Fibroblast of lung (primary cell): ENCODE data around the gene CIART. TPM values are rescaled to one million over a fixed set of nuclear protein-coding genes. Genes with fewer than 3 reads are reported as not detected.
A peak's percentile ranks its signal among the peaks of the same experiment; 100 is the strongest.

ENCODE experiments used
- DNase-seq, 2 donors: peaks; one replicate each; pipeline versions ENCODE4 v3.0.0 to v3.0.0-alpha.2; 2010; ENCODE audit warnings: low read depth in 2 of 2
- H2AFZ ChIP-seq: 2 replicates; pipeline ENCODE4 v1.5.1; 2012; ENCODE audit warnings: low read length, control low read depth, inconsistent platforms
- H3K27ac ChIP-seq: 2 replicates; pipeline ENCODE4 v1.5.1; 2011; ENCODE audit warnings: low read length, control low read depth; ENCODE audit not compliant: insufficient read depth
- H3K27me3 ChIP-seq: 2 replicates; pipeline ENCODE4 v1.5.1; 2011; ENCODE audit warnings: mild to moderate bottlenecking, low read length; ENCODE audit not compliant: control insufficient read depth, insufficient read depth
- H3K36me3 ChIP-seq: 2 replicates; pipeline ENCODE4 v1.5.1; 2011; ENCODE audit warnings: low read length; ENCODE audit not compliant: control insufficient read depth, insufficient read depth
- H3K4me1 ChIP-seq: 2 replicates; pipeline ENCODE4 v1.5.1; 2011; ENCODE audit warnings: low read length; ENCODE audit not compliant: control insufficient read depth, insufficient read depth; ENCODE audit errors: extremely low read depth
- H3K4me2 ChIP-seq: 2 replicates; pipeline ENCODE4 v1.5.1; 2011; ENCODE audit warnings: low read length, control low read depth; ENCODE audit not compliant: insufficient read depth; ENCODE audit errors: extremely low read depth
- H3K4me3 ChIP-seq, 4 experiments: fragments of 200-600 bp in 1 of 4; sonication (generic) in 1 of 4; replicated peaks in 1 of 4; 2 replicates each; pipeline ENCODE4 v1.5.1; 2011 to 2016; ENCODE audit warnings: low read length in 4 of 4, low read depth in 3 of 4, mild to moderate bottlenecking in 3 of 4, control low read depth in 2 of 4, inconsistent platforms in 1 of 4, mixed read lengths in 1 of 4; ENCODE audit not compliant: insufficient read depth in 1 of 4; ENCODE audit errors: control extremely low read depth in 1 of 4
- H3K79me2 ChIP-seq: 2 replicates; pipeline ENCODE4 v1.5.1; 2012; ENCODE audit warnings: mild to moderate bottlenecking, low read length, inconsistent platforms; ENCODE audit not compliant: control insufficient read depth, insufficient read depth
- H3K9ac ChIP-seq: 2 replicates; pipeline ENCODE4 v1.5.1; 2011; ENCODE audit warnings: mild to moderate bottlenecking, low read length, control low read depth; ENCODE audit not compliant: insufficient read depth
- H3K9me3 ChIP-seq: 2 replicates; pipeline ENCODE4 v1.5.1; 2012; ENCODE audit warnings: low read depth, low read length; ENCODE audit not compliant: control insufficient read depth, insufficient read depth
- H4K20me1 ChIP-seq: 2 replicates; pipeline ENCODE4 v1.5.1; 2011; ENCODE audit warnings: low read length; ENCODE audit not compliant: control insufficient read depth, insufficient read depth; ENCODE audit errors: extremely low read depth
- CTCF ChIP-seq, 2 donors: IDR thresholded peaks in 1 of 2; conservative IDR thresholded peaks in 1 of 2; 1 replicate in 1 of 2; 2 replicates in 1 of 2; pipeline ENCODE4 v1.5.1; 2011 to 2012; ENCODE audit warnings: low read length in 2 of 2, control low read depth in 1 of 2, inconsistent platforms in 1 of 2, low read depth in 1 of 2, mild to moderate bottlenecking in 1 of 2
- EZH2 ChIP-seq: IDR thresholded peaks from 2 replicates; pipeline ENCODE4 v1.5.1; 2012; ENCODE audit warnings: low read length, control low read depth, mild to moderate bottlenecking; ENCODE audit errors: missing control alignments
- polyA plus RNA-seq, 2 donors: library from polyadenylated mRNA; depleted of rRNA in 1 of 2; stranded (reverse) in 1 of 2; unstranded in 1 of 2; fragments of >200 nt; gene quantifications; 2 replicates each; pipeline ENCODE4 v1.2.1, GENCODE V29; 2011 to 2012; ENCODE audit warnings: missing spikeins in 1 of 2
- total RNA-seq: library from RNA; depleted of rRNA; stranded (reverse); fragments of >200 nt; gene quantifications from 2 replicates; pipeline ENCODE4 v1.2.1, GENCODE V29; 2014

The CIART gene
- total and polyA plus RNA-seq, 2 donors (not counting 1 experiment from before 2014, with no cell fraction given) = 10.4 to 15.3 TPM

- Histone ChIP-seq H3K4me1 (peaks cover 4% of the 10 kb centered on the region), H4K20me1 (no peaks in the 10 kb centered on the region), H3K9me3 (no peaks in the 10 kb centered on the region), H3K27ac (peak overlapping the region; percentile 91), H3K9ac (peak overlapping the region; percentile 95), H3K4me3 (peak overlapping the region; percentile 94 to 100 (median 98)), H3K36me3 (peaks cover 18% of the 10 kb centered on the region), H2AFZ (peak overlapping the region; percentile 69), H3K79me2 (peaks cover 25% of the 10 kb centered on the region), H3K4me2 (peak overlapping the region; percentile 98), H3K27me3 (no peaks in the 10 kb centered on the region)
- peak; percentile 17 to 41 for DNase-seq
- TF ChIP-seq CTCF (conservative IDR thresholded peaks at IDR 0.05 in 1 of 2, IDR thresholded peaks at IDR 0.05 in 1 of 2; ENCODE audit: low read depth in 1 of 2, low read length in 2 of 2) (no peak), EZH2 (no peak)
Measured at GRCh38 chr1:150268340-150268704, 14.0 kb upstream of the CIART start.

- Histone ChIP-seq H3K9ac (peak within 1 kb of the TSS; percentile 95), H3K27ac (peak within 1 kb of the TSS; percentile 91), H2AFZ (peak within 1 kb of the TSS; percentile 92), H4K20me1 (no peaks in the 10 kb centered on the region), H3K9me3 (no peaks in the 10 kb centered on the region), H3K36me3 (peaks cover 18% of the 10 kb centered on the region), H3K4me3 (peak within 1 kb of the TSS; percentile 94 to 100 (median 98)), H3K4me2 (peak within 1 kb of the TSS; percentile 98), H3K4me1 (peaks cover 4% of the 10 kb centered on the region), H3K27me3 (no peaks in the 10 kb centered on the region), H3K79me2 (peaks cover 25% of the 10 kb centered on the region)
- DNase-seq = peak; percentile 98
- TF ChIP-seq EZH2 (no peak), CTCF (conservative IDR thresholded peaks at IDR 0.05 in 1 of 2, IDR thresholded peaks at IDR 0.05 in 1 of 2; ENCODE audit: low read depth in 1 of 2, low read length in 2 of 2) (no peak)
Measured at GRCh38 chr1:150268705-150269403, 13.5 kb upstream of the CIART start, which contains the start of gene APH1A. Gene APH1A, minus strand, starts transcription at chr1:150269016. Its CDS starts 206 bp downstream, at chr1:150268810.

- Histone ChIP-seq H3K27ac (peak overlapping the region; percentile 91), H3K27me3 (no peaks in the 10 kb centered on the region), H3K79me2 (peaks cover 25% of the 10 kb centered on the region), H3K4me1 (peaks cover 4% of the 10 kb centered on the region), H3K9ac (peak overlapping the region; percentile 51), H4K20me1 (no peaks in the 10 kb centered on the region), H3K9me3 (no peaks in the 10 kb centered on the region), H2AFZ (peak overlapping the region; percentile 92), H3K4me2 (peak overlapping the region; percentile 96), H3K36me3 (peaks cover 18% of the 10 kb centered on the region), H3K4me3 (peak overlapping the region; percentile 94 to 100 (median 98))
- DNase-seq = no peak
- TF ChIP-seq EZH2 (no peak), CTCF (conservative IDR thresholded peaks at IDR 0.05 in 1 of 2, IDR thresholded peaks at IDR 0.05 in 1 of 2; ENCODE audit: low read depth in 1 of 2, low read length in 2 of 2) (no peak)
Measured at GRCh38 chr1:150269451-150269850, 12.9 kb upstream of the CIART start.
